Measurements from ENCODE around the gene PYCARD. TPM values are rescaled to one million over a fixed set of nuclear protein-coding genes. Genes with fewer than 3 reads are reported as not detected.

PYCARD gene
- total RNA-seq, 4 donors from 2014 or later = 43.8 to 162 (median 121) TPM

GRCh38 chr16:31190061-31190460 is 12.5 kb downstream of the PYCARD start:
- H3K27ac ChIP-seq = no peak overlapping the region
- H3K9me3 ChIP-seq = no peaks in the 10 kb centered on the region
- DNase-seq (ENCODE audit: low spot score in 2 of 2) = no peak
- TF ChIP-seq POLR2AphosphoS5 (IDR thresholded peaks at IDR 0.05) = no peak
- TF ChIP-seq POLR2A (IDR thresholded peaks at IDR 0.05) = no peak
- TF ChIP-seq CTCF (IDR thresholded peaks at IDR 0.05) = no peak
- no peak for TF ChIP-seq EP300 (IDR thresholded peaks at IDR 0.05)
- 93% methylated on average over 12 of the region's 12 CpGs for WGBS
- no peaks in the 10 kb centered on the region for H3K27me3 ChIP-seq
- H3K36me3 ChIP-seq = peaks cover 100% of the 10 kb centered on the region
- no peak overlapping the region for H3K4me3 ChIP-seq
- H3K4me1 ChIP-seq = peaks cover 6% of the 10 kb centered on the region

GRCh38 chr16:31189412-31189778 is 13.2 kb downstream of the PYCARD start:
- no peak for DNase-seq (ENCODE audit: low spot score in 2 of 2)
- WGBS = 90% methylated on average over 2 of the region's 2 CpGs
- peaks cover 100% of the 10 kb centered on the region for H3K36me3 ChIP-seq
- H3K9me3 ChIP-seq = no peaks in the 10 kb centered on the region
- TF ChIP-seq POLR2A (IDR thresholded peaks at IDR 0.05) (no peak), POLR2AphosphoS5 (IDR thresholded peaks at IDR 0.05) (no peak), CTCF (IDR thresholded peaks at IDR 0.05) (no peak)
- no peak overlapping the region for H3K4me3 ChIP-seq
- H3K4me1 ChIP-seq = peaks cover 7% of the 10 kb centered on the region
- H3K27ac ChIP-seq = no peak overlapping the region
- no peaks in the 10 kb centered on the region for H3K27me3 ChIP-seq

- H3K4me1 ChIP-seq = peaks cover 11% of the 10 kb centered on the region
- DNase-seq (ENCODE audit: low spot score in 2 of 2) = no peak
- WGBS = 81% methylated on average over 3 of the region's 3 CpGs
- H3K36me3 ChIP-seq = peaks cover 100% of the 10 kb centered on the region
- no peaks in the 10 kb centered on the region for H3K9me3 ChIP-seq
- no peak for TF ChIP-seq EP300 (IDR thresholded peaks at IDR 0.05)
- no peak for TF ChIP-seq POLR2A (IDR thresholded peaks at IDR 0.05)
- TF ChIP-seq CTCF (IDR thresholded peaks at IDR 0.05) = no peak
- TF ChIP-seq POLR2AphosphoS5 (IDR thresholded peaks at IDR 0.05) = no peak
- no peak overlapping the region for H3K27ac ChIP-seq
- no peak overlapping the region for H3K4me3 ChIP-seq
- H3K27me3 ChIP-seq = no peaks in the 10 kb centered on the region
These were observed 13.8 kb downstream of the PYCARD start for GRCh38 chr16:31188450-31189411.

- DNase-seq (ENCODE audit: low spot score in 2 of 2) = no peak
- Histone ChIP-seq H3K36me3 (peaks cover 99% of the 10 kb centered on the region), H3K9me3 (no peaks in the 10 kb centered on the region), H3K4me3 (no peak overlapping the region), H3K27ac (no peak overlapping the region), H3K27me3 (no peaks in the 10 kb centered on the region), H3K4me1 (peaks cover 20% of the 10 kb centered on the region)
- 80% methylated on average over 8 of the region's 8 CpGs for WGBS
- TF ChIP-seq CTCF (IDR thresholded peaks at IDR 0.05) (no peak), EP300 (IDR thresholded peaks at IDR 0.05) (no peak), POLR2AphosphoS5 (IDR thresholded peaks at IDR 0.05) (no peak), POLR2A (IDR thresholded peaks at IDR 0.05) (no peak)
These were observed 14.8 kb downstream of the PYCARD start for GRCh38 chr16:31187808-31188189.

GRCh38 chr16:31186930-31187807 is 15.4 kb downstream of the PYCARD start:
- no peak for DNase-seq (ENCODE audit: low spot score in 2 of 2)
- TF ChIP-seq CTCF (IDR thresholded peaks at IDR 0.05) (no peak), POLR2AphosphoS5 (IDR thresholded peaks at IDR 0.05) (no peak), POLR2A (IDR thresholded peaks at IDR 0.05) (no peak), EP300 (IDR thresholded peaks at IDR 0.05) (no peak)
- no peak overlapping the region for H3K4me3 ChIP-seq
- 79% methylated on average over 10 of the region's 10 CpGs for WGBS
- H3K36me3 ChIP-seq = peaks cover 99% of the 10 kb centered on the region
- no peaks in the 10 kb centered on the region for H3K9me3 ChIP-seq
- no peaks in the 10 kb centered on the region for H3K27me3 ChIP-seq
- peaks cover 26% of the 10 kb centered on the region for H3K4me1 ChIP-seq
- no peak overlapping the region for H3K27ac ChIP-seq
